Measurements from ENCODE around the gene VEZF1. TPM values are rescaled to one million over a fixed set of nuclear protein-coding genes. Genes with fewer than 3 reads are reported as not detected.
A peak's percentile ranks its signal among the peaks of the same experiment; 100 is the strongest.

Gene VEZF1
- total RNA-seq, 1 donor from 2014 or later, result 77.2 TPM

DNA sequence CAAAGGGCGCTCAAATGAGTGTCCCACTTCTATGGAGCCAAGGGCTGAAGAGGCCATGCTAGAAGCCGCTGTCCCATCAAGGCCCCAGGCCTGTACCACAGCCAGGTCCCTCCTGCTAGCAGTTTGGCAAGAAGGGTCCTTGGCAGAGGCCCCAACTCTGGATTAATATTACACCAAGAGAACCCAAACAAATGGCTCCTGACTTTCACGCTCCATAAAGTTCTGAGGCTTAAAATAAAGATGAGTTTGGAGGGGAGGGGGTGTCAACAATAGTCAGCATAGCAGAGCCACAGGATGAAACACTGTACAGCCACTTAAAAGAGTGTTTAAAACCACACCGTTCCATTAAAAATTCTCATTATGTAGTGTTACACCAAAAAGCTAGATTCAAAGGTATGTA is 63.4 kb downstream of the VEZF1 start:
- H3K27me3 ChIP-seq (ENCODE audit: low read depth), result no peaks in the 10 kb centered on the region
- H3K4me1 ChIP-seq, result peaks cover 96% of the 10 kb centered on the region
- TF ChIP-seq, protein P1, sequence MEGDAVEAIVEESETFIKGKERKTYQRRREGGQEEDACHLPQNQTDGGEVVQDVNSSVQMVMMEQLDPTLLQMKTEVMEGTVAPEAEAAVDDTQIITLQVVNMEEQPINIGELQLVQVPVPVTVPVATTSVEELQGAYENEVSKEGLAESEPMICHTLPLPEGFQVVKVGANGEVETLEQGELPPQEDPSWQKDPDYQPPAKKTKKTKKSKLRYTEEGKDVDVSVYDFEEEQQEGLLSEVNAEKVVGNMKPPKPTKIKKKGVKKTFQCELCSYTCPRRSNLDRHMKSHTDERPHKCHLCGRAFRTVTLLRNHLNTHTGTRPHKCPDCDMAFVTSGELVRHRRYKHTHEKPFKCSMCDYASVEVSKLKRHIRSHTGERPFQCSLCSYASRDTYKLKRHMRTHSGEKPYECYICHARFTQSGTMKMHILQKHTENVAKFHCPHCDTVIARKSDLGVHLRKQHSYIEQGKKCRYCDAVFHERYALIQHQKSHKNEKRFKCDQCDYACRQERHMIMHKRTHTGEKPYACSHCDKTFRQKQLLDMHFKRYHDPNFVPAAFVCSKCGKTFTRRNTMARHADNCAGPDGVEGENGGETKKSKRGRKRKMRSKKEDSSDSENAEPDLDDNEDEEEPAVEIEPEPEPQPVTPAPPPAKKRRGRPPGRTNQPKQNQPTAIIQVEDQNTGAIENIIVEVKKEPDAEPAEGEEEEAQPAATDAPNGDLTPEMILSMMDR (IDR thresholded peaks at IDR 0.05; ENCODE audit: borderline replicate concordance), result no peak
- no peaks in the 10 kb centered on the region for H3K36me3 ChIP-seq
- H3K9me3 ChIP-seq (replicated peaks), result no peaks in the 10 kb centered on the region
- peak overlapping the region; percentile 82 for H3K27ac ChIP-seq (replicated peaks)
- DNase-seq, result no peak
- intact Hi-C loops (cut with micrococcal nuclease), result no loop called here
- no peak overlapping the region for H3K4me3 ChIP-seq

Other genes with a start within 250 kb of the VEZF1 start
- not detected for gene CCDC182, start 243.0 kb downstream of the VEZF1 start, total RNA-seq
- 89.4 TPM for gene MRPS23, start 138.2 kb downstream of the VEZF1 start, total RNA-seq
- gene CUEDC1, start 32.8 kb downstream of the VEZF1 start, total RNA-seq, result 43.2 TPM
- gene SRSF1, start 19.0 kb upstream of the VEZF1 start, total RNA-seq, result 92.4 TPM
- 93.5 TPM for gene DYNLL2, start 95.2 kb upstream of the VEZF1 start, total RNA-seq
- not detected for gene OR4D1, start 160.1 kb upstream of the VEZF1 start, total RNA-seq
- gene OR4D2, start 178.7 kb upstream of the VEZF1 start, total RNA-seq, result not detected
- gene EPX, start 204.5 kb upstream of the VEZF1 start, total RNA-seq, result not detected
- gene MKS1, start 231.0 kb upstream of the VEZF1 start, total RNA-seq, result 10.8 TPM